Suprapubic skin (tissue), 3 donors: ENCODE data around the gene CPNE4.

Source experiments
- CTCF ChIP-seq, 2 donors: fragments of 200-600 bp in 1 of 2; fragments of 450-650 bp in 1 of 2; sonication (generic) in 1 of 2; IDR thresholded peaks; one replicate each; pipeline ENCODE4 v1.5.1; 2016 to 2019; ENCODE audit warnings: antibody characterized with exemption in 2 of 2, mild to moderate bottlenecking in 1 of 2, moderate library complexity in 1 of 2
- EP300 ChIP-seq: sonication (generic); formaldehyde crosslinking; IDR thresholded peaks from one replicate; pipeline ENCODE4 v1.6.1; 2017; ENCODE audit warnings: antibody characterized with exemption

GRCh38 chr3:131694376-131694775, 340.4 kb downstream of the CPNE4 start:
- no peak for TF ChIP-seq CTCF (IDR thresholded peaks at IDR 0.05)
- TF ChIP-seq EP300 = no peak
